Ectodermal cell (in vitro differentiated cells): ENCODE data around the gene PRKAR2B.
"Not testable (repeated sequence)": the region's sequence is repeated elsewhere in the genome, so short reads cannot be mapped to it uniquely, and the experiment has no call there.

Experiments
- H3K27ac ChIP-seq: 2 replicates; pipeline ENCODE4 v1.7.0; 2013; ENCODE audit warnings: mild to moderate bottlenecking, low read depth, low read length; ENCODE audit not compliant: insufficient read depth, poor library complexity, severe bottlenecking
- H3K27me3 ChIP-seq: 2 replicates; pipeline ENCODE4 v1.7.0; 2013; ENCODE audit warnings: mild to moderate bottlenecking, low read length; ENCODE audit not compliant: insufficient read depth, control insufficient read depth, poor library complexity, severe bottlenecking
- H3K36me3 ChIP-seq: one replicate; pipeline ENCODE4 v1.7.0; 2013; ENCODE audit warnings: low read length; ENCODE audit not compliant: control insufficient read depth, insufficient read depth
- H3K4me1 ChIP-seq: one replicate; pipeline ENCODE4 v1.7.0; 2013; ENCODE audit warnings: low read length; ENCODE audit not compliant: control insufficient read depth, insufficient read depth
- H3K4me3 ChIP-seq: 2 replicates; pipeline ENCODE4 v1.7.0; 2013; ENCODE audit warnings: low read depth, low read length, control low read depth; ENCODE audit not compliant: insufficient read depth
- H3K9me3 ChIP-seq: 2 replicates; pipeline ENCODE4 v1.7.0; 2013; ENCODE audit warnings: mild to moderate bottlenecking, low read length, moderate library complexity; ENCODE audit not compliant: control insufficient read depth
- WGBS, 2 experiments: methylation state at CpG; one replicate each; pipeline ENCODE4 v1.1.7; 2013; ENCODE audit warnings: missing lambda C conversion rate in 2 of 2; 5-methylcytosine and 5-hydroxymethylcytosine counted together

Gene PRKAR2B

DNA sequence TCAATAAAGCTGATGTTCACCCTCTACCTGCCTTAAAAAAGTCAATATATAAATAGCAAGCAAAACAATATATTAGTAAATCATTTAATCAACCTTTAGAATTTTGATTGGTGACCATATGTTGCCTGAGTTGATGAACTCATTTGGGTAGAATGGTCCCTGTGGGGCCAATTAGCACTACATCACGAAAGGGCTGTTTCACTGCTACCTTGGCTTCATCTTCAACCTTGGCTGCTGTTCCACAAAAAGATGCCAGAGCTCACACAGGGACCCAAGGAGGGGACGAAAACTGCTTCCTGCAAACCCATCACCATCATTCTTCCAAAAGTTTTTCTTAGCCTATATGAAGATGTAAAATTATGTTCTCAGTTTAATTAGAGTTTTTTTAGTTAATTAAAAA, 88.9 kb downstream of the PRKAR2B start:
- Histone ChIP-seq H3K4me1 (no peaks in the 10 kb centered on the region), H3K27ac (no peak overlapping the region), H3K36me3 (no peaks in the 10 kb centered on the region), H3K27me3 (no peaks in the 10 kb centered on the region), H3K4me3 (no peak overlapping the region), H3K9me3 (no peaks in the 10 kb centered on the region)
- WGBS, 2 experiments = 89 to 90% methylated on average over 1 to 2 of the region's 2 CpGs

- Histone ChIP-seq H3K36me3 (no peaks in the 10 kb centered on the region), H3K9me3 (no peaks in the 10 kb centered on the region), H3K4me1 (no peaks in the 10 kb centered on the region), H3K4me3 (no peak overlapping the region), H3K27ac (no peak overlapping the region), H3K27me3 (no peaks in the 10 kb centered on the region)
- WGBS, 2 experiments = 85 to 88% methylated on average over 7 of the region's 7 CpGs
Observed at GRCh38 chr7:107138696-107139420, 94.4 kb downstream of the PRKAR2B start.

DNA sequence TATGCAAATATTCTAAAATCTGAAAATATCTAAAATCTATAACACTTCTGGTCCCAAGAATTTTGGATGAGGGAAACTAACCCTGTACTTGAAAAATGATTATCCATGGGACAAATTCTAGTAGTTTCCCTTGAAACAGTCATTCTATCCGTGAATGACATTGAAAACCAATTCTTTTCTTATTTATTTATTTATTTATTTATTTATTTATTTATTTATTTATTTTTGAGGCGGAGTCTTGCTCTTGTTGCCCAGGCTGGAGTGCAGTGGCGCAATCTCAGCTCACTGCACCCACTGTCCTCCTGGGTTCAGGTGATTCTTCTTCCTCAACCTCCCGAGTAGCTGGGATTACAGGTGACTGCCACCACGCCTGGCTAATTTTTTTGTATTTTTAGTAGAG, 99.4 kb downstream of the PRKAR2B start:
- H3K4me3 ChIP-seq, H3K4me1 ChIP-seq, H3K9me3 ChIP-seq, H3K27ac ChIP-seq, H3K36me3 ChIP-seq, H3K27me3 ChIP-seq: not testable (repeated sequence)
- WGBS, 2 experiments = 82 to 87% methylated on average over 4 to 5 of the region's 5 CpGs

DNA sequence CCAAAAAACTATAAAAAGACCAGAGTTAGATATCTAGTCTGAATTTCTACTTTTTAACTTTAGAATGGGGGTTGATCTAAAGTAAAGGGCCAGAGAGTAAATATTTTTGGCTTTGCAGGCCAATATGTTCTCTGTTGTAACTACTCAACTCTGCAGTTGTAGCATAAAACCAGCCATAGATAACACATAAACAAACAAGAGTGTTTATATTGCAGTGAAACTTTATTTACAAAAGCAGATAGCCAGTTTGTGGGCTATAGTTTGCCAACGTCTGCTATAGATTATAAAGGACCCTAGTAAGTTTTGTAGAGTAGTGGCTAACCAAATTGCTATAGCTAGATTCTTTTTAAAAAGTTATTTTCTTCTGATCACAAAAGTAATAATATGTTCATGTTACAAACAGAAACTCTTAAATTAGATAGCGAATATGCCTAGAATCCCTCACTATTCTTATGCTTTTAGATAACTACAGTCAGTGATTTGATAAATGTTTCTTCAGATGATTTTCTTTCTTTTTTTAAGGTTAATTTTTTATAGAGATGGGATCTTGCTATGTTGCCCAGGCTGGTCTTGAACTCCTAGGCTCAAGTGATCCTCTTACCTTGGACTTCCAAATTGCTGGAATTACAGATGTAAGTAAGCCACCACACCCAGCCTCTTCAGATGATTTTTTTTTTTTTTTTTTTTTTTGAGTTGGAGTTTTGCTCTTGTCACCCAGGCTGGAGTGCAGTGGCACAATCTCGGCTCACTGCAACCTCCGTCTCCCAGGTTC, 100.7 kb downstream of the PRKAR2B start:
- Histone ChIP-seq H3K9me3 (no peaks in the 10 kb centered on the region), H3K4me3 (no peak overlapping the region), H3K27me3 (no peaks in the 10 kb centered on the region), H3K27ac (no peak overlapping the region), H3K36me3 (no peaks in the 10 kb centered on the region), H3K4me1 (no peaks in the 10 kb centered on the region)
- WGBS, 2 experiments = 95 to 96% methylated on average over 3 to 4 of the region's 4 CpGs

- H3K4me3 ChIP-seq = no peak overlapping the region
- 42 to 56% methylated on average over 3 of the region's 3 CpGs for WGBS, 2 experiments
- H3K27ac ChIP-seq = no peak overlapping the region
- H3K9me3 ChIP-seq = no peaks in the 10 kb centered on the region
- H3K27me3 ChIP-seq = no peaks in the 10 kb centered on the region
- no peaks in the 10 kb centered on the region for H3K4me1 ChIP-seq
- H3K36me3 ChIP-seq = no peaks in the 10 kb centered on the region
Observed at GRCh38 chr7:107147464-107148393, 103.2 kb downstream of the PRKAR2B start.

GRCh38 chr7:107148721-107149120, 104.2 kb downstream of the PRKAR2B start:
- 89 to 99% methylated on average over 1 to 2 of the region's 2 CpGs for WGBS, 2 experiments
- Histone ChIP-seq H3K4me3 (no peak overlapping the region), H3K4me1 (no peaks in the 10 kb centered on the region), H3K36me3 (no peaks in the 10 kb centered on the region), H3K9me3 (no peaks in the 10 kb centered on the region), H3K27ac (no peak overlapping the region), H3K27me3 (no peaks in the 10 kb centered on the region)

GRCh38 chr7:107149863-107150262, 105.4 kb downstream of the PRKAR2B start:
- no peaks in the 10 kb centered on the region for H3K9me3 ChIP-seq
- H3K27ac ChIP-seq = no peak overlapping the region
- no peak overlapping the region for H3K4me3 ChIP-seq
- H3K27me3 ChIP-seq = no peaks in the 10 kb centered on the region
- no peaks in the 10 kb centered on the region for H3K4me1 ChIP-seq
- no peaks in the 10 kb centered on the region for H3K36me3 ChIP-seq
- 91 to 100% methylated on average over 1 of the region's 1 CpG for WGBS, 2 experiments

GRCh38 chr7:107150375-107151073, 106.0 kb downstream of the PRKAR2B start:
- 0 to 34% methylated on average over 1 to 3 of the region's 4 CpGs for WGBS, 2 experiments
- no peaks in the 10 kb centered on the region for H3K4me1 ChIP-seq
- H3K4me3 ChIP-seq = no peak overlapping the region
- H3K27me3 ChIP-seq = no peaks in the 10 kb centered on the region
- no peak overlapping the region for H3K27ac ChIP-seq
- H3K9me3 ChIP-seq = no peaks in the 10 kb centered on the region
- no peaks in the 10 kb centered on the region for H3K36me3 ChIP-seq

GRCh38 chr7:107151538-107151937, 107.0 kb downstream of the PRKAR2B start:
- 92 to 93% methylated on average over 6 of the region's 7 CpGs for WGBS, 2 experiments
- Histone ChIP-seq H3K27me3 (no peaks in the 10 kb centered on the region), H3K27ac (no peak overlapping the region), H3K36me3 (no peaks in the 10 kb centered on the region), H3K9me3 (no peaks in the 10 kb centered on the region), H3K4me3 (no peak overlapping the region), H3K4me1 (no peaks in the 10 kb centered on the region)
